GM19452 (cell line): Measurements from ENCODE around the gene NME3.

Experiments used
- ATAC-seq: cut with Tn5 transposase; IDR thresholded peaks from one replicate; pipeline ENCODE4 v1.9.1; 2021; ENCODE audit not compliant: unreplicated experiment

The NME3 gene

GRCh38 chr16:1781758-1782407 is 10.5 kb upstream of the NME3 start:
- peak; percentile 8 for ATAC-seq

- no peak for ATAC-seq
These were observed 9.9 kb upstream of the NME3 start for GRCh38 chr16:1781254-1781653.

GRCh38 chr16:1780677-1781072 is 9.3 kb upstream of the NME3 start:
- no peak for ATAC-seq

- ATAC-seq, result no peak
These were observed 8.7 kb upstream of the NME3 start for GRCh38 chr16:1779741-1780676.

GRCh38 chr16:1779234-1779701 is 7.9 kb upstream of the NME3 start:
- ATAC-seq, result no peak

- no peak for ATAC-seq
These were observed 7.1 kb upstream of the NME3 start for GRCh38 chr16:1778200-1779179.

GRCh38 chr16:1777375-1778199 is 6.2 kb upstream of the NME3 start:
- no peak for ATAC-seq

GRCh38 chr16:1776991-1777374 is 5.6 kb upstream of the NME3 start:
- no peak for ATAC-seq

- ATAC-seq, result no peak
These were observed 5.3 kb upstream of the NME3 start for GRCh38 chr16:1776672-1776955.

- no peak for ATAC-seq
These were observed 4.7 kb upstream of the NME3 start for GRCh38 chr16:1775846-1776671.

GRCh38 chr16:1775006-1775845 is 3.9 kb upstream of the NME3 start:
- ATAC-seq, result no peak

- no peak for ATAC-seq
These were observed 3.1 kb upstream of the NME3 start for GRCh38 chr16:1774448-1774780.

- no peak for ATAC-seq
These were observed 2.5 kb upstream of the NME3 start for GRCh38 chr16:1773703-1774447.

- ATAC-seq, result peak; percentile 50
These were observed 1.8 kb upstream of the NME3 start, which contains the start of gene MRPS34 for GRCh38 chr16:1772908-1773702. TSS of gene MRPS34 (minus strand) at chr16:1773134. CDS start at chr16:1773119, 15 bp downstream.

GRCh38 chr16:1772362-1772907 is 1.1 kb upstream of the NME3 start, which contains the start of gene EME2:
TSS of gene EME2 (plus strand) at chr16:1772810. CDS start at chr16:1773228, 418 bp downstream.
- peak; percentile 3 for ATAC-seq

GRCh38 chr16:1771864-1772361 is 570 bp upstream of the NME3 start:
- ATAC-seq, result no peak
